HG02610 (cell line): ENCODE measurements around the gene LRG1.

Source experiments
- ATAC-seq: cut with Tn5 transposase; IDR thresholded peaks from one replicate; pipeline ENCODE4 v1.9.1; 2021; ENCODE audit warnings: mild to moderate bottlenecking, moderate library complexity; ENCODE audit not compliant: unreplicated experiment

Gene LRG1

GRCh38 chr19:4539693-4540581 lies at the start of gene LRG1:
Gene LRG1 (minus strand): TSS chr19:4540036. CDS start chr19:4540013, 23 bp downstream.
- no peak for ATAC-seq

DNA sequence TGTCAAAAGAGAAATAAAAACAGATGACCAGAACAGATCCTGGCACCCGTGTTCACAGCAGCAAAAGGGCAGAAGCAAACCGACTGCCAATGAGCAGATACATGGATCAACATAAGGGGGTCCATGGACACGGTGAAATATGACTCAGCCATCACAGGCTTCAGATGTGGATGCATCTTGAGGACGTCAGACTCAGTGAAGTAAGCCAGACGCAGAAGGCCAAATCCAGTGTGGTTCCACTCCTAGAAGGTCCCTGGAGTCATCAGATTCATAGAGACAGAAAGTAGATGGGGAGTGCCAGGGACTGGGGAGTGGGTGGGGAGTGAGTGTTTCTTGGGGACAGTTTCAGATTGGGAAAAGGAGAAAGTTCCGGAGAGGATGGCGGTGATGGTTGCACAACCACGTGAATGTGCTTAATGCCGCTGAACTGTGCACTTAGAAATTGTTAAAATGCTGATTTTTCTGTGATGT lies 48.5 kb upstream of the LRG1 start:
- no peak for ATAC-seq

GRCh38 chr19:4587527-4587926 lies 47.7 kb upstream of the LRG1 start:
- no peak for ATAC-seq

DNA sequence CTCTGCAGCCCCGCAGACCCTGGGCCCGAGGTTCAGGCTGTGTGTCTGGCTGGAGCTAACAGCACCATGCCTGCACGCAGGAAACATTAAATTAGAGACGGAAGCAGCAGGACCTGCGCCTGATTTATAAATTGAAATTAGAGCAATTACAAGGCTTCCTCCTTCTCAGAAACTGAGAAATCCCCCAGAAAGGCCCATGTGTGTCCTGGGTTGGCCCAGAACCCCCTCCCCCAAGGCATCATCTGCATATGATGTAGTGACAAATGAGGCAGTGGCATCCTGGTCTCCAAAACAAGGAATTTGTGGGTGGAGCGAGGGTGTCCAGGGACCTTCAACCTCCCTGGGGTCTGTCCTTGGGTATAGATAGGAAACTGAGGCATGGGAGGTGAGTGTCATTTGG lies 46.9 kb upstream of the LRG1 start:
- ATAC-seq = no peak

DNA sequence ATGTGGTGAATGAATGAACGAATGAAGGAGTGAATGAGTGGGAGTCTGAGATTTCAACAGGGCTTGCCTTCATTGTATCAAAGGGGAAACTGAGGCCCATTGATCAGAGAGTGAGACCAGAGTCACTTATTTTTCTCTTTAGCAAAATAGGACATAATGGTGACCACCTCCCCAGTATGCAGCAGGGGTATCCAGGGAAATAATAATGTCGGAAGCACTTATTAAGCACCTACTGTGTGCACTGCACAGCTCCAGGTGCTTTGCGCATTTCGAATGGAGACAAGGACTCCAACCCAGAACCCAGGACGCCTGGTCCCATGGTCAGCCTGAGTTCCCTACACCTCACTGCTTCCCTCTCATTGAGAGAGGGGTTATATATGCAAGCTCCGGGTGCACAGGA lies 46.4 kb upstream of the LRG1 start:
- ATAC-seq = no peak

- no peak for ATAC-seq
Observed at GRCh38 chr19:4585556-4585955, 45.7 kb upstream of the LRG1 start.

DNA sequence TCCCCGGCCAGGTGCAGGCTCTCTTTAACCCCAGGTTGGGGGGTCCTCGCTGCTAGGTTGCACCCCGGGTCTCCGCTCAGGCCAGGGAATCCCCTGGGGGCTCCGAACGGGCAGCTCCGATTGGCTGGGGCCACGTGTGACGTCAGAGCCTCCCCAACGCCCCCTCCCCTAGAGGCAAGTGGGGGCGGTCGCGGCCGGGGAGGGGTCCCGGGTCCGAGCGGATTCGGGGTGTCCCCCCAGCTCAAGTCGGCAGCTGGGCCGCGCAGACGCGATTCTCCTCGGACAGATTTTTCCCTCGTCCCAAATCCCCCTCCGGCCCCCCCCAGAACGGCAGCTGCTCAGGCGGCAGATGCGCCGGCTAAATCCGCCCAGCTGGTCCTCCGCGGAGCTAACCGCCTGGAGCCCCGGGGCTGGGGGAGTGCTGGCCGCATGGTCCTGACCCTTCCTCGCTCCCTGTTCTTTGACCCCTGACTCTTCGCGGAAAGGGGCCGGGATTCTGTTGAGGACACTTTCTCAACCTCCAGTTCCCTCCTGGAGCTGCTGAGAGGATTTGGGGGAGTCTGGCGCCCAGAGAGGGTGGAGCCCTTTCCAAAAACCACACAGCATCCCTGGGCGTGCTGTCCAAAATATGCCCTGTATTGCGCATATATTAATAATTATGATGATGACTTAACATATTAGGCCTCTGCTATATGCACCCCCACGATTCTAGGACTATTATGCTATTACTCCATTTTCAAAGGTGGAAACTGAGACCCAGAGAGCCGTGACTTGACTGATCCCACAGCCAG lies 45.0 kb upstream of the LRG1 start:
- ATAC-seq = no peak

GRCh38 chr19:4583961-4584669 lies 44.3 kb upstream of the LRG1 start:
- no peak for ATAC-seq

DNA sequence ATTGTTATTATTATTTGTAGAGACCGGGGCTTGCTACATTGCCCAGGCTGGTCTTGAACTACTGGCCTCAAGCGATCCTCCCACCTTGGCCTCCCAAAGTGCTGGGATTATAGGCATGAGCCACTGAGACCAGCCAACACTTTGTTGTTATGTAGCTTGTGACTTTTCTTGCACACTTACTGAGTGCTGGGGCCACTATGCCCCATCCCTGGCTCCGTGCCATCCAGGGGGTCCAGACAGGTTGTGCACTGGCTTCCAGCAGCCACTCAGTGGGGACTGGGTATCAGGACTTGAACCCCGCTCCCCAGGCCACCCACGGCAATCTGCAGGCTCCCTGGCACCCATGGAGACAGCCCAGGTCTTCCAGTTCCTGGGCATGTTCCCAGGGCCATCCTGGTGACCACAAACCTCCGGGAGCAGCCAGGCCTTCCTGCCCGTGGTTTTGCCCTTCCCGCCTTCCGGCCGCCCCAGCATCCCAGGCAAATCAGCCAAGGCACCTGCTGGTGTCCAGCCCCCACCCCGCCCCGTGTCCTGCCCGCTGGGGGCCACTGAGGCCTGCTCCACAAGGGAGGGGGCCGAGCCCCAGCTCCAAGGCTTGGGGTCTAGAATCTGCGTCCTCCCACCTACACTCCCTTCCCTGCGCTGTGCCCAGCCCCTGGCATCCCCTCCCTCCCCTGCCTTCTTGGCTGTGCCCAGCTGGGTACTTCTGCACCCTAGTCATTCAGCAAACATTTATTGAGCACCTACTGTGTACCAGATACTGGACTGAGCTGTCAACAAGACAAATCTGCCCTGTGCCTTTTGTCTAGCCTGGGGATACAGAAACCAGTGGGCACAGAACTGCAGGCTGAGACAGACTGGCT lies 43.4 kb upstream of the LRG1 start:
- ATAC-seq = no peak

DNA sequence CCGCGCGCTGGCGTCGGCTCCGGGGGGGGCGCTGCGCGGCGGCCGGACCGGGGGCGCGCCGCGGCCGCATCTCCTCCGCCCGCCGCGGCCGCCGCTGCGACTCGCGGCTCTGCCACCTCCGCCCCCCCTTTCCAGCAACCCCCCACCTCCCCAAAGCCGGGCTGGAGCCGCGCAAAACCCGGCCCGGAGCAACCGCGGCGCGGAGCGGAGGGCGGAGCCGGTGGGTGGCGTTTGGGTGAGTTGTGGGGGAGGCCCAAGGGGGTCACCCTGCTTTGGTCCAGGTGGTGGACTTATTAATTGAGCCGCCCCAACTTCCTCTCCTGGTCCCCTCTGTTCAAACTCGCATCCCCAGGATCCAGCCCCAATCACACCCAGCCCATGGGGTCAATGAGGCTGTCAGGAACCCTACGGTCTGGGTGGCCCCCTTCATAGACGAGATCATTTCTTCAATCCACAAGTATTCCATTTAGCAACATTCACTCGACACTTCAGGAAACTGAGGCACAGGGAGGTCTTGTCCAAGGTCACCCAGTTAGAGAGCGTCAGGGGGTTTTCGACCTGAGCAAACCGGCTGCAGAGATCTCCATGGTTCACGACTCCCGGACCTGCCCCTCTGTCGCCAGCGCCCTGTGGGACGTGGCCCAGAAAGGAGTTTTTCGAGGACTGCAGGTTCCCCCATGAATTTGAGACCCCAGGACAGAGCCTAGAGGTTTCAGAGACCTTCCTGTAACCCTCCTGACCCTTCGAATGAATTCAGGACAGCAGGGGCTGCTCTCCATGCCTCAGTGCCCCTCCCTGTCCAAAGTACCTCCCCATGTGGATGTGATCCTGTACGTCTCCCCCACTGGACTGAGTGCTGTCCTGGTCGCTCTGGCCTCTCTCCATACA lies 42.1 kb upstream of the LRG1 start:
- no peak for ATAC-seq

GRCh38 chr19:4580961-4581665 lies 41.3 kb upstream of the LRG1 start:
- ATAC-seq = no peak

GRCh38 chr19:4580021-4580901 lies 40.4 kb upstream of the LRG1 start:
- ATAC-seq = no peak

- no peak for ATAC-seq
Observed at GRCh38 chr19:4579389-4579788, 39.6 kb upstream of the LRG1 start.

DNA sequence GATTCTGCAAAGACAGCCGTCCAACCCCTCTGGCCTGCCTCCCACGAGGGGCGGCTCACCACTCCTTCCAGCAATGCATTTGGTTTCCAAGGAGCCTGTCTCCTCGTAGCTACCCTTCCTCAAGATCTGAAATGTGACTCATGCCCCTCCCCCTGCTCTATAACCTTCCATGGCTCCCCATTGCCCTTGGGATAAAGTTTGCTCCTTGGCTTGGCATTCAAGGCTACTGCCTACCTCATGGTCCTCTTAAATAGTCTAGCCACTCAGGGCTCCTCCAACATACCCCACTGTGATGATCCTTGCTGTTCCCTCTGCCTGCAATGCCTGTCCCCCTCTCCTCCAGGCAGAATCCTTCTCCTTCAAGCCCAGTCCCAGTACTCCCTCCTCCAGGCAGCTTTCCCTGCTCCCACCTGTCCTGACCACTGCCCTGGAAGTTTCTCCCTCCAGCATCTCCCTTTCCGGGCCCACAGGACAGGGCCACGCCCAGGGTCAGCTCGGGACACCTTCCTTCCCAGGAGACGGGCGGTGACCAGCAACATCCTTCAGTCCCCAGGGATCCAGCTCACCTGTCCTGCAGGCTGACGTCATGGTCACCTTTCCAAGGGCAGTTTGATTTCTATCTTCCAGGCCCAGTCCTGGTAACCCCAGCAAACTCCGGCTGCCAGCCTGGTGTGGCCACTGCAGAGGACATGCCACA lies 38.9 kb upstream of the LRG1 start:
- ATAC-seq = no peak

DNA sequence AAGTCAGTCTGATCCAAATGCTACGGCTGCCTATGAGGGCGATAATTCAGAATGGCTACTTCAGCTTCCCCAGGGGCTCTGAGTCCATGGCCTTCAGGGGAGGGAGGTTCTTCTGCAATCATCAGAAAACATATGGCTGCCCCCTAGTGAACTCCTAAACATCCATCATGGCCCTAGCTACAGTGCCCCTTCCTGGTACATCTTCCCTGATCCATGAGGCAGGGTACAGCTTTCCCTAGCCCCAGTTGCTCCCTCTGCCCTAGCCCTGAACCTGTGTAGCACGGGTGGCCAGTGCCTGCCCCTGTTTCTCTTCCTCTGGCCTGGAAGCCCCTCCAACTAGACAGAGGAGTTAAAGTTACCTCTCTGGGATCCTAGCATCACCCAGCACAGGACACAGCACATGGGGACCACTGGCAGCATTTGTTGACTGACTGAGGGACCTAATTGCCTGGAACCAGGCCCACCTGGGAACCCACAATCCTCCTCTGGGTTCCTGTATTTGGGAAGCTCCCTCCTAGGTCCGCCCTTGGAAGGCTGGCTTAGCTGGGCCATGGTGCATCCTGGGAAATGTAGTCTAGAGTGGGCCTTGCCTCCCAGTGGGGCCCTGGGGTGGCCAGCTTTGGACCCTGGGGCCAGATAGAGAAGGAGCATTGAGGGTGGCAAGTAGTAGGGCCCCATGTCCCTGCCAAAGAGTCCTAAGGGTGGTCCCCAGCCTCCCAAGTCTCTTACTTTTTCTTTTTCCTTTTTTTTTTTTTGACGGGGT lies 37.4 kb upstream of the LRG1 start:
- no peak for ATAC-seq
